ENCODE data around the gene GNRHR.

Gene GNRHR, protein sequence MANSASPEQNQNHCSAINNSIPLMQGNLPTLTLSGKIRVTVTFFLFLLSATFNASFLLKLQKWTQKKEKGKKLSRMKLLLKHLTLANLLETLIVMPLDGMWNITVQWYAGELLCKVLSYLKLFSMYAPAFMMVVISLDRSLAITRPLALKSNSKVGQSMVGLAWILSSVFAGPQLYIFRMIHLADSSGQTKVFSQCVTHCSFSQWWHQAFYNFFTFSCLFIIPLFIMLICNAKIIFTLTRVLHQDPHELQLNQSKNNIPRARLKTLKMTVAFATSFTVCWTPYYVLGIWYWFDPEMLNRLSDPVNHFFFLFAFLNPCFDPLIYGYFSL

GRCh38 chr4:67754288-67754687 lies at the start of gene GNRHR:
TSS of gene GNRHR (minus strand) at chr4:67754388. CDS start at chr4:67754335, 53 bp downstream.
- H3K4me3 ChIP-seq (ENCODE audit: low read depth, low read length) = no peak within 1 kb of the TSS
- H3K9me3 ChIP-seq (ENCODE audit: severe bottlenecking) = no peaks in the 10 kb centered on the region
- H3K27ac ChIP-seq = no peak within 1 kb of the TSS
- TF ChIP-seq, protein P1, sequence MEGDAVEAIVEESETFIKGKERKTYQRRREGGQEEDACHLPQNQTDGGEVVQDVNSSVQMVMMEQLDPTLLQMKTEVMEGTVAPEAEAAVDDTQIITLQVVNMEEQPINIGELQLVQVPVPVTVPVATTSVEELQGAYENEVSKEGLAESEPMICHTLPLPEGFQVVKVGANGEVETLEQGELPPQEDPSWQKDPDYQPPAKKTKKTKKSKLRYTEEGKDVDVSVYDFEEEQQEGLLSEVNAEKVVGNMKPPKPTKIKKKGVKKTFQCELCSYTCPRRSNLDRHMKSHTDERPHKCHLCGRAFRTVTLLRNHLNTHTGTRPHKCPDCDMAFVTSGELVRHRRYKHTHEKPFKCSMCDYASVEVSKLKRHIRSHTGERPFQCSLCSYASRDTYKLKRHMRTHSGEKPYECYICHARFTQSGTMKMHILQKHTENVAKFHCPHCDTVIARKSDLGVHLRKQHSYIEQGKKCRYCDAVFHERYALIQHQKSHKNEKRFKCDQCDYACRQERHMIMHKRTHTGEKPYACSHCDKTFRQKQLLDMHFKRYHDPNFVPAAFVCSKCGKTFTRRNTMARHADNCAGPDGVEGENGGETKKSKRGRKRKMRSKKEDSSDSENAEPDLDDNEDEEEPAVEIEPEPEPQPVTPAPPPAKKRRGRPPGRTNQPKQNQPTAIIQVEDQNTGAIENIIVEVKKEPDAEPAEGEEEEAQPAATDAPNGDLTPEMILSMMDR (IDR thresholded peaks at IDR 0.05; ENCODE audit: low read depth, low read length) = no peak
- DNase-seq = no peak
- H3K27me3 ChIP-seq (ENCODE audit: insufficient read depth, low read depth, severe bottlenecking) = no peaks in the 10 kb centered on the region
- no peaks in the 10 kb centered on the region for H3K36me3 ChIP-seq

DNA sequence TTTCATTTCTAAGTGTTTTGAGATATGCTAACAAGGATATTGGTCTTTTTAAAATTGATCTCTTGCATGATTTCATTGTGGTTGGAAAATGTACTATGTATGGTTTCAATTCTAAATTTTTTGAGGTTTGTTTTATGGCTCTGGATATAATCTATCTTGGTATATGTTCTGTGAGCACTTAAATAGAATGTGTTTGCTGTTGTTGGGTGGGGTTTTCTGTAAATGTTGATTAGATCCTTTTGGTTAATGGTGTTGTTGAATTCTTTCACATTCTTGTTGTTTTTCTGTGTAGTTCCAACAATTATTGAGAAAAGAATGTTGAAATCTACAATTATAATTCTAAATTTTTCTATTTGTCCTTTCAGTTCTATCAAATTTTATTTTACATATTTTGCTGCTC lies 42.6 kb upstream of the GNRHR start:
- H3K9me3 ChIP-seq (ENCODE audit: severe bottlenecking) = no peaks in the 10 kb centered on the region
- no peaks in the 10 kb centered on the region for H3K36me3 ChIP-seq
- DNase-seq = no peak
- H3K27me3 ChIP-seq (ENCODE audit: insufficient read depth, low read depth, severe bottlenecking) = no peaks in the 10 kb centered on the region
- H3K4me3 ChIP-seq (ENCODE audit: low read depth, low read length) = no peak overlapping the region
- no peak overlapping the region for H3K27ac ChIP-seq
- TF ChIP-seq, protein P1 (IDR thresholded peaks at IDR 0.05; ENCODE audit: low read depth, low read length) = no peak

- Histone ChIP-seq H3K4me3 (ENCODE audit: low read depth, low read length) (no peak overlapping the region), H3K9me3 (ENCODE audit: severe bottlenecking) (no peaks in the 10 kb centered on the region), H3K27ac (no peak overlapping the region), H3K36me3 (no peaks in the 10 kb centered on the region), H3K27me3 (ENCODE audit: insufficient read depth, low read depth, severe bottlenecking) (no peaks in the 10 kb centered on the region)
- TF ChIP-seq, protein P1 (IDR thresholded peaks at IDR 0.05; ENCODE audit: low read depth, low read length) = no peak
- no peak for DNase-seq
Observed at GRCh38 chr4:67790721-67791120, 36.5 kb upstream of the GNRHR start.

DNA sequence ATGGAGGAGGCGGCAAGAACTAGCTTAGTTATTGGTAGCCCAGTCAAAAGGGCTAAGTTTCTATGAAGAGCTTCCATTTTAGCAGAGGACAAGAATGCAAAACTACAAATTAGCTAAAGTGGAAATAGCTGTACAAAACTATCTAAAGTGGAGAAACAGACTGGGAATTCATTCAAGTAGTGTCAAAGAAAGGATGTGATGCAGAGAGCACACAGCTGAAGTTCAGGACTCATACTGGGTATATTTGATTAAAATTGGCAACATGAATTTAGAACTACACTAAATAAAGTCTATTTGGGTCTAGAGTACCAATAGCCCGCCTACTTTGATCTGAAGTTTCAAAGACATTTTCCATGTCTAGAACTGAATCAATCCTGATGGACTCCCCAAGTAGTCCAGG lies 33.1 kb upstream of the GNRHR start:
- no peak for DNase-seq
- Histone ChIP-seq H3K4me3 (ENCODE audit: low read depth, low read length) (no peak overlapping the region), H3K27me3 (ENCODE audit: insufficient read depth, low read depth, severe bottlenecking) (no peaks in the 10 kb centered on the region), H3K9me3 (ENCODE audit: severe bottlenecking) (no peaks in the 10 kb centered on the region), H3K36me3 (no peaks in the 10 kb centered on the region), H3K27ac (no peak overlapping the region)
- TF ChIP-seq, protein P1 (IDR thresholded peaks at IDR 0.05; ENCODE audit: low read depth, low read length) = no peak

GRCh38 chr4:67785528-67785927 lies 31.3 kb upstream of the GNRHR start:
- Histone ChIP-seq H3K36me3 (no peaks in the 10 kb centered on the region), H3K27ac (no peak overlapping the region)

More at GRCh38 chr4:67785528-67785927, 31.3 kb upstream of the GNRHR start:
- no peak for DNase-seq
- Histone ChIP-seq H3K4me3 (ENCODE audit: low read depth, low read length) (no peak overlapping the region), H3K27me3 (ENCODE audit: insufficient read depth, low read depth, severe bottlenecking) (no peaks in the 10 kb centered on the region), H3K9me3 (ENCODE audit: severe bottlenecking) (no peaks in the 10 kb centered on the region)
- TF ChIP-seq, protein P1 (IDR thresholded peaks at IDR 0.05; ENCODE audit: low read depth, low read length) = no peak

Measured in WERI-Rb-1 (cell line).